IMR-90 (cell line): ENCODE results near the gene IQSEC3. TPM values are rescaled to one million over a fixed set of nuclear protein-coding genes. Genes with fewer than 3 reads are reported as not detected.

ENCODE experiments used
- ATAC-seq: fragments of 200-7000 bp; cut with Tn5 transposase; 2 replicates; pipeline ENCODE4 v1.9.1; 2020; ENCODE audit warnings: low read depth, mild to moderate bottlenecking, moderate library complexity
- BruUV-seq: library from RNA; stranded (reverse); fragments of 400-500 nt; replicated peaks from 2 replicates; lab custom pipeline; 2021; lab: Mats Ljungman, UMichigan
- CTCF ChIA-PET: fragments of 300-600 bp; formaldehyde crosslinking; extraction: SDS; loops from one replicate; lab custom pipeline; 2021; ENCODE audit warnings: antibody characterized with exemption; lab: Yijun Ruan, JAX
- POLR2A ChIA-PET: fragments of 300-600 bp; sonication (Branson Sonifier 250); formaldehyde crosslinking; loops from one replicate; lab custom pipeline; 2022; ENCODE audit warnings: antibody characterized with exemption; ENCODE audit not compliant: unreplicated experiment; lab: Charles Lee
- DNase-seq: peaks from one replicate; pipeline ENCODE4 v3.0.0; 2013
- H2AFZ ChIP-seq: replicated peaks from 2 replicates; pipeline ENCODE3; 2013; ENCODE audit warnings: low read length, mild to moderate bottlenecking; ENCODE audit not compliant: poor library complexity
- H2AK5ac ChIP-seq: 2 replicates; pipeline ENCODE4 v1.6.1; 2013; ENCODE audit warnings: low read depth, low read length, inconsistent platforms
- H2AK9ac ChIP-seq: replicated peaks from 2 replicates; pipeline ENCODE3; 2013; ENCODE audit warnings: mild to moderate bottlenecking, low read depth, low read length, moderate library complexity; ENCODE audit not compliant: poor library complexity
- H2BK120ac ChIP-seq: 2 replicates; pipeline ENCODE4 v1.6.1; 2013; ENCODE audit warnings: low read depth, low read length, inconsistent platforms
- H2BK15ac ChIP-seq: 3 replicates; pipeline ENCODE4 v1.6.1; 2013; ENCODE audit warnings: low read depth, low read length, inconsistent platforms
- H2BK20ac ChIP-seq: 2 replicates; pipeline ENCODE4 v1.6.1; 2013; ENCODE audit warnings: low read depth, mild to moderate bottlenecking, inconsistent platforms, low read length, moderate library complexity
- H2BK5ac ChIP-seq: 2 replicates; pipeline ENCODE4 v1.6.1; 2013; ENCODE audit warnings: mild to moderate bottlenecking, low read depth, low read length, inconsistent platforms; ENCODE audit not compliant: poor library complexity, severe bottlenecking
- H3K14ac ChIP-seq: replicated peaks from 2 replicates; pipeline ENCODE4 v1.6.1; 2013; ENCODE audit warnings: low read depth, low read length, inconsistent platforms
- H3K18ac ChIP-seq: 2 replicates; pipeline ENCODE4 v1.6.1; 2013; ENCODE audit warnings: low read depth, low read length, control low read depth
- H3K23ac ChIP-seq: 2 replicates; pipeline ENCODE4 v1.6.1; 2013; ENCODE audit warnings: low read depth, low read length, inconsistent platforms
- H3K27ac ChIP-seq: 2 replicates; pipeline ENCODE4 v1.5.1; 2013; ENCODE audit warnings: mild to moderate bottlenecking, control low read depth, low read length; ENCODE audit not compliant: insufficient read depth
- H3K27me3 ChIP-seq: 2 replicates; pipeline ENCODE4 v1.6.1; 2013; ENCODE audit warnings: low read length; ENCODE audit not compliant: control insufficient read depth, insufficient read depth
- H3K36me3 ChIP-seq: 2 replicates; pipeline ENCODE4 v1.6.1; 2013; ENCODE audit warnings: low read length, mixed read lengths; ENCODE audit not compliant: control insufficient read depth, insufficient read depth
- H3K4ac ChIP-seq: 2 replicates; pipeline ENCODE4 v1.6.1; 2013; ENCODE audit warnings: low read depth, low read length, inconsistent platforms
- H3K4me1 ChIP-seq: 2 replicates; pipeline ENCODE4 v1.6.1; 2013; ENCODE audit warnings: low read length, mixed read lengths; ENCODE audit not compliant: control insufficient read depth, insufficient read depth
- H3K4me2 ChIP-seq: 2 replicates; pipeline ENCODE4 v1.6.1; 2013; ENCODE audit warnings: low read depth, mild to moderate bottlenecking, control low read depth, low read length, moderate library complexity
- H3K4me3 ChIP-seq: 2 replicates; pipeline ENCODE4 v1.5.1; 2013; ENCODE audit warnings: low read depth, mild to moderate bottlenecking, control low read depth, low read length, moderate library complexity; ENCODE audit not compliant: insufficient read depth
- H3K56ac ChIP-seq: 2 replicates; pipeline ENCODE4 v1.6.1; 2013; ENCODE audit warnings: low read length, inconsistent platforms; ENCODE audit not compliant: insufficient read depth; ENCODE audit errors: extremely low read depth
- H3K79me1 ChIP-seq, 2 experiments: 2 replicates each; pipeline ENCODE4 v1.6.1; 2013; ENCODE audit warnings: low read length in 2 of 2, inconsistent platforms in 1 of 2, low read depth in 1 of 2
- H3K9ac ChIP-seq: 2 replicates; pipeline ENCODE4 v1.6.1; 2013; ENCODE audit warnings: low read depth, low read length, control low read depth
- H3K9me1 ChIP-seq: 2 replicates; pipeline ENCODE4 v1.6.1; 2013; ENCODE audit warnings: low read length, inconsistent platforms; ENCODE audit not compliant: insufficient read depth
- H3K9me3 ChIP-seq: 2 replicates; pipeline ENCODE4 v1.6.1; 2013; ENCODE audit warnings: low read length; ENCODE audit not compliant: control insufficient read depth, insufficient read depth
- H4K20me1 ChIP-seq: 2 replicates; pipeline ENCODE4 v1.6.1; 2013; ENCODE audit warnings: low read length, inconsistent platforms; ENCODE audit not compliant: insufficient read depth
- H4K5ac ChIP-seq: 2 replicates; pipeline ENCODE4 v1.6.1; 2013; ENCODE audit warnings: mild to moderate bottlenecking, low read depth, low read length, control low read depth
- H4K8ac ChIP-seq, 2 experiments: 2 replicates each; pipeline ENCODE4 v1.6.1; 2013; ENCODE audit warnings: low read depth in 2 of 2, low read length in 2 of 2, control low read depth in 1 of 2, inconsistent platforms in 1 of 2
- H4K91ac ChIP-seq: 2 replicates; pipeline ENCODE4 v1.6.1; 2013; ENCODE audit warnings: low read depth, low read length, inconsistent platforms; ENCODE audit not compliant: insufficient read depth
- BHLHE40 ChIP-seq: fragments of 150-350 bp; IDR thresholded peaks from 2 replicates; pipeline ENCODE4 v1.6.1; 2016; ENCODE audit warnings: mild to moderate bottlenecking, low read depth, low read length
- CEBPB ChIP-seq: IDR thresholded peaks from 2 replicates; pipeline ENCODE4 v1.6.1; 2012; ENCODE audit warnings: low read depth, low read length, improper control_type of control experiment
- CTCF ChIP-seq: conservative IDR thresholded peaks from 2 replicates; pipeline ENCODE4 v1.5.1; 2012; ENCODE audit warnings: mild to moderate bottlenecking, low read depth, low read length, improper control_type of control experiment
- ELK1 ChIP-seq: fragments of 150-350 bp; IDR thresholded peaks from 2 replicates; pipeline ENCODE4 v1.6.1; 2016; ENCODE audit warnings: low read depth, mild to moderate bottlenecking, low read length, moderate library complexity, borderline replicate concordance
- FOS ChIP-seq: fragments of 150-350 bp; IDR thresholded peaks from 2 replicates; pipeline ENCODE4 v1.6.1; 2016; ENCODE audit warnings: low read depth, low read length
- MAFK ChIP-seq: IDR thresholded peaks from 2 replicates; pipeline ENCODE4 v1.6.1; 2012; ENCODE audit warnings: low read depth, low read length, improper control_type of control experiment
- MAZ ChIP-seq: IDR thresholded peaks from 2 replicates; pipeline ENCODE4 v1.6.1; 2012; ENCODE audit warnings: low read depth, mild to moderate bottlenecking, low read length, improper control_type of control experiment, moderate library complexity, borderline replicate concordance
- MXI1 ChIP-seq: IDR thresholded peaks from 2 replicates; pipeline ENCODE4 v1.6.1; 2012; ENCODE audit warnings: low read depth, mild to moderate bottlenecking, low read length, moderate library complexity, borderline replicate concordance
- NFE2L2 ChIP-seq: fragments of 150-350 bp; IDR thresholded peaks from 2 replicates; pipeline ENCODE4 v1.6.1; 2016; ENCODE audit warnings: low read depth, mild to moderate bottlenecking, low read length
- POLR2A ChIP-seq: IDR thresholded peaks from 2 replicates; pipeline ENCODE4 v1.6.1; 2012; ENCODE audit warnings: mild to moderate bottlenecking, low read depth, low read length
- RAD21 ChIP-seq: IDR thresholded peaks from 2 replicates; pipeline ENCODE4 v1.6.1; 2012; ENCODE audit warnings: low read length, improper control_type of control experiment
- RFX5 ChIP-seq: IDR thresholded peaks from 2 replicates; pipeline ENCODE4 v1.8.0; 2012; ENCODE audit warnings: low read depth, mild to moderate bottlenecking, low read length, moderate library complexity
- SMC3 ChIP-seq: fragments of 150-350 bp; IDR thresholded peaks from 2 replicates; pipeline ENCODE4 v1.6.1; 2016; ENCODE audit warnings: low read depth, mild to moderate bottlenecking, antibody characterized with exemption, low read length, moderate library complexity
- WGBS, 2 experiments: methylation state at CpG; one replicate each; pipeline versions ENCODE4 v1.1.5 to v1.1.7; 2013; ENCODE audit warnings: missing lambda C conversion rate in 2 of 2; ENCODE audit not compliant: insufficient read length in 1 of 2; ENCODE audit errors: extremely low coverage in 2 of 2; 5-methylcytosine and 5-hydroxymethylcytosine counted together
- dilution Hi-C: fragments of 300-500 bp; cut with HindIII; formaldehyde crosslinking; loops from one replicate; pipeline ENCODE4 v1.14.3; 2018; ENCODE audit warnings: low sequenced_read_pairs; ENCODE audit not compliant: unreplicated experiment
- in situ Hi-C: fragments of 300-500 bp; cut with MboI; formaldehyde crosslinking; loops from 3 replicates; pipeline ENCODE4 v1.14.3; 2019; ENCODE audit warnings: low sequenced_read_pairs, inconsistent platforms, mixed read lengths
- intact Hi-C: fragments of 100-400 bp; cut with micrococcal nuclease; formaldehyde crosslinking; loops from 2 replicates; pipeline ENCODE4 v1.10.0; 2022
- polyA plus RNA-seq, 3 experiments: library from polyadenylated mRNA; depleted of rRNA; stranded (reverse); fragments of >200 nt; gene quantifications; 2 replicates each; pipeline ENCODE4 v1.2.3, GENCODE V29; 2012; ENCODE audit warnings: low replicate concordance in 1 of 3
- total RNA-seq: library from RNA; depleted of rRNA; stranded (reverse); fragments of >200 nt; gene quantifications from 2 replicates; pipeline ENCODE4 v1.2.3, GENCODE V29; 2012

Gene IQSEC3
- total and polyA plus RNA-seq, 2 of the 4 experiments (the other 2 are of a cell fraction) = 0.10 TPM; not detected in 1

GRCh38 chr12:22530-23201 lies 43.9 kb upstream of the IQSEC3 start:
- ChIA-PET POLR2A (no interaction called here), CTCF (no interaction called here)
- H3K27ac ChIP-seq = no peak overlapping the region
- H4K8ac ChIP-seq = no peak overlapping the region
- in situ Hi-C loops (no loop called here), dilution Hi-C loops (no loop called here), intact Hi-C loops (no loop called here)
- H4K5ac ChIP-seq = no peak overlapping the region
- WGBS, 2 experiments = 91% methylated on average over 4 of the region's 12 CpGs; no CpG with 5 or more reads in 1 of the 2 experiments
- no peaks in the 10 kb centered on the region for H3K9me3 ChIP-seq
- H3K4me3 ChIP-seq = no peak overlapping the region
- H3K4ac ChIP-seq = no peak overlapping the region
- H3K9me1 ChIP-seq = no peaks in the 10 kb centered on the region
- H3K27me3 ChIP-seq = no peaks in the 10 kb centered on the region
- H3K79me1 ChIP-seq = peaks cover 13 to 21% of the 10 kb centered on the region in 2 experiments
- no peaks in the 10 kb centered on the region for H3K4me1 ChIP-seq
- DNase-seq (no peak), ATAC-seq (no peak)
- H2AK5ac ChIP-seq = no peak overlapping the region
- no peak overlapping the region for H2BK20ac ChIP-seq
- peaks cover 22% of the 10 kb centered on the region for H3K36me3 ChIP-seq
- H3K18ac ChIP-seq = no peak overlapping the region
- H2BK120ac ChIP-seq = no peak overlapping the region
- no peak overlapping the region for H2BK5ac ChIP-seq
- no peak overlapping the region for H2AFZ ChIP-seq
- no peak overlapping the region for H3K56ac ChIP-seq
- no TSS peak for BruUV-seq
- no peak overlapping the region for H2AK9ac ChIP-seq
- H2BK15ac ChIP-seq = no peak overlapping the region
- H4K20me1 ChIP-seq = peaks cover 10% of the 10 kb centered on the region; the same call in 1 of the 2 replicates
- no peak for TF ChIP-seq SMC3
- TF ChIP-seq MXI1 = no peak
- TF ChIP-seq NFE2L2 = no peak
- TF ChIP-seq MAZ = no peak
- no peak for TF ChIP-seq POLR2A
- TF ChIP-seq MAFK = no peak
- no peak for TF ChIP-seq ELK1
- TF ChIP-seq BHLHE40 = no peak
- no peak for TF ChIP-seq RFX5
- TF ChIP-seq CEBPB = no peak
- no peak for TF ChIP-seq CTCF
- TF ChIP-seq FOS = no peak
- no peak for TF ChIP-seq RAD21
- H3K9ac ChIP-seq = no peak overlapping the region
- no peak overlapping the region for H4K91ac ChIP-seq
- no peak overlapping the region for H3K14ac ChIP-seq
- no peak overlapping the region for H3K4me2 ChIP-seq
- no peak overlapping the region for H3K23ac ChIP-seq
